HG02938 (cell line): ENCODE data around the gene HIPK2.
"Not testable (repeated sequence)": the region's sequence is repeated elsewhere in the genome, so short reads cannot be mapped to it uniquely, and the experiment has no call there.

Experiments
- ATAC-seq: cut with Tn5 transposase; IDR thresholded peaks from one replicate; pipeline ENCODE4 v1.9.1; 2021; ENCODE audit warnings: mild to moderate bottlenecking, moderate library complexity; ENCODE audit not compliant: unreplicated experiment

Gene HIPK2

DNA sequence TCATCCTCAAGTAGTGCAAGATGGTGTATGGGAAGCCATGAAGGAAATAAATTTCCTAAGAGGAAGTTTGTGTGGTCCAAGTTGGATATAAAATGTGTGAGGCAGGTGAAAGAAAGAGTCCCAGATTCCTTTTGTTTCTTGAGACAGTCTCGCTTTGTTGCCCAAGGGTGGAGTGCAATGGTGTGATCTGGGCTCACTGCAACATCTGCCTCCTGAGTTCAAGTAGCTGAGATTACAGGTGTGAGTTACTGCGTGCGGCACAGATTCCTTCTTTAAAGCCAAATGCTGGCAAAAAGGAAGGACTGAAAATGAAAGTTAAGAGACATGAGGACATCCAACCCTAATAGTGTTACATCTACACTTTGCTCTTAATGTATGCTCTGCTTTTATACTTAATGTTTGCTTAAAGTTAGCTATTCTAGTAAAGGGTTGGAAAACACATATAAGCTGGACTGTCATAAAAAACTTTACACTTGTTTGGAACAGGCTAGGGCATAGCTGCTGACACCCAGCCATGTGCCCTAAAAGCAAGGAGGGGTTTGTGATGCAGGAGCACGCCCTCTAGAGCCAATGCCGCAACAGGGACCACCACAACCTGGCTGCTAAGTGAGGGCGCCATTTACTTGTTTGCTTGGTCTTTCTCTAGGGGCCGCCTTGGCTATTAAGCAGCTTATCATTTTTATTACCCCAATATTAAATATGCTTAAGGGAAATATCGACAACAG lies 219.8 kb downstream of the HIPK2 start:
- ATAC-seq = no peak

DNA sequence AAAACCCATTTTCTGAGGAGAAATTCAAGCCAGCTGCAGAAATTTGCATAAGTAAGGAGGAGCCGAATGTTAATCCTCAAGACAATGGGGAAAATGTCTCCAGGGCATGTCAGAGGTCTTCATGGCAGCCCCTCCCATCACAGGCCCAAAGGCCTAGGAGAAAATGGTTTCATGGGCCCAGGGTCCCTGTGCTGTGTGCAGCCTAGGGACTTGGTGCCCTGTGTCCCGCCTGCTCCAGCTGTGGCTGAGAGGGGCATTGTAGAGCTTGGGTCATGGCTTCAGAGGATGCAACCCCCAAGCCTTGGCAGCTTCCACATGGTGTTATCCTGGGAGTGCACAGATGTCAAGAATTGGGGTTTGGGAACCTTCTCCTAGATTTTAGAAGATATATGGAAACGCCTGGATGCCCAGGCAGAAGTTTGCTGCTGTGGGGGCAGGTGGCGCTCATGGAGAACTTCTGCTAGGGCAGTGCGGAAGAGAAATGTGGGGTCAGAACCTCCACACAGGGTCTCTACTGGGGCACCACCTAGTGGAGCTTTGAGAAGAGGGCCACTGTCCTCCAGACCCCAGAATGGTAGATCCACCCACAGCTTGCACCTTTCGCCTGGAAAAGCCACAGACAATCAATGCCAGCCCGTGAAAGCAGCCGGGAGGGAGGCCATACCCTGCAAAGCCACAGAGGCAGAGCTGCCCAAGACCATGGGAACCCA lies 223.7 kb downstream of the HIPK2 start:
- not testable (repeated sequence) for ATAC-seq

DNA sequence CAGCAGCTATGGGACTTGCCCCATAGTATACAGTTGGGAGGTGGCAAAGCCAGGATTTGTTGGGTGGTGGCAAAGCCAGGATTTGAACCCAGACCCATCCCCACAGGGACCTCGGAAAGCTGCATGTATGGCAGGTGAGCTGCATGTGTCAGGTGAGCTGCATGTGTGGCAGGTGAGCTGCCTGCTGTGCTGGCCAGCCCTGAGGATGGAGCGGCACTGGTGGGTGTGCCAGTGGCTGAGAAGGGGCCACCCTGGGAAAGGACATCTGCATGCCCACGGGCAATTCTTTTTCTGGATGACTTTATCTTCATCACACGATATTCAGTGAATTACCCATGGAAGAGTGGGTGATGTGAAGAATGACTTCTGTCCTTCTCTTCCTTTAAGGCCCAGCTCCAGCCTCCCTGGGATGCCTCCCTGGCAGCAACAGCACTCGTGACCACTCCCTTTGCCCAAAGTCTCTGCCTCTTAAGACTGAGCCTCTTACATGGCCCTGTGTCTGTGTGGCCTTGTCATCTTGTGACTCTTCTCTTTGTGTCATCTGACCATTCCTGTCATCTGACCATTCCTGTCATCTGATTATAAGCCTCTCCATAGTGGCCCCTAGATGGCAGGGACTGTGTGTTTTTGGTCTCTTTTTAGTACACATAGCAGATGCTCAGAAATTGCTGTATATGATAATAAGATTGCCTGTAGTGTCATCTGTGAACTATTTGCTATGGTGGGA lies 229.3 kb downstream of the HIPK2 start:
- ATAC-seq = no peak

DNA sequence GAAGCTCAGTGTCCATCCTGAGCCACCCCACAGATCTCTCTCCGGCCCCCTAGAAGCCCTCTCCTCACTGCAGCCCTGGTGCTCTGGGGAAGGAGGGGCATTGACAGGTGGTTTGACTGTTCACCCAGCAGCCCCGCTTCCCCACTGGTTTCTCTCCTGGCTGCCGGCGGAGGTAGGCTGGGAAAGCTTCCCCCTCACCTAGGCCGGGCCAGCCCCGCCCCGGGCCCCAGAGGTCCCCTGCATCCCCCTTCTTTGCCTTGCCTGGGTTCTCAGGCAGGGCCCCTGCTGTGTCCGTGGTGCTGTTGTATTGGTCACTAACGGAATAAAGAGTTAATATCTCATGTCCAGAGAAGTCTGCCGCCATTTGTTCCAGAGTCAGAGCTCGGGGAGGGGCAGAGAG lies 233.2 kb downstream of the HIPK2 start:
- ATAC-seq = no peak

DNA sequence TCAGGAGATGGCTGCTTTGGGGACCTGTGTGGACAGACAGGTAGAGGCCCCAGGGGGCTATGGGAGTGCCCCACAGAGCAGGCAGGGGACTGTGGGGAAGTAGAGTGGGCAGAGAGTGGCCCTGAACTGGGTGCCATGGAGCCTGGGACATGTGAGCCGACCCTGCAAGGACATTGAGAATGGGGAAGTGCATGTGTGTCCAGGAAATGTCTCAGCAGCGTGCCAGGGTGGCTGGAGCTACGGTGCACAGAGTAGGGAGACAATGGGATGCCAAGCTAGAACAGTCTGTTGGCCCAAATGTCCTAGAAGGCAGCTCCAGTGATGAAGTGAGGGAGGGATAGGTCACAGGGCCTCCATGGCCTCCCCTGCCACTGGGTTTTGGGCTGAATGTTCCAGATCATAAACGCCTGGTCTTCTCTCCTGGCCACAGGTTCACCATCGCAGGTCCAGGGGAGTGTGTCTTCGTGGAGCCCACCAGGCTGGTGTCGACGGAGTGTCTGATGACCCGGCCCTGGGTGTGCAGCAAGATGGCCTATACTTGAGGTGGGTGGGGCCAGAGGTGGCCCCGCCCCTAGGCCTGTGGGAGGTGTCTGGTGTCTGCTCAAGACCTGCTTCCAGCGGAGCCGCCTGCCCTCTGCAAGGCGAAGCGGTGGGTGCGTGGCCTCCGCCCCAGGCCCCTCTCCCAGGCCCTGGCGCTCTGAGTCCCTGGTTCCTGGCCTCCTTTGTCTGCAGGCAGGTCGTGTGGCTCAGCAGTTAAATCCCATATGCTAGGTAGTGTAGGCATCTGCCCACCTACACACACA lies 233.8 kb downstream of the HIPK2 start:
- no peak for ATAC-seq

DNA sequence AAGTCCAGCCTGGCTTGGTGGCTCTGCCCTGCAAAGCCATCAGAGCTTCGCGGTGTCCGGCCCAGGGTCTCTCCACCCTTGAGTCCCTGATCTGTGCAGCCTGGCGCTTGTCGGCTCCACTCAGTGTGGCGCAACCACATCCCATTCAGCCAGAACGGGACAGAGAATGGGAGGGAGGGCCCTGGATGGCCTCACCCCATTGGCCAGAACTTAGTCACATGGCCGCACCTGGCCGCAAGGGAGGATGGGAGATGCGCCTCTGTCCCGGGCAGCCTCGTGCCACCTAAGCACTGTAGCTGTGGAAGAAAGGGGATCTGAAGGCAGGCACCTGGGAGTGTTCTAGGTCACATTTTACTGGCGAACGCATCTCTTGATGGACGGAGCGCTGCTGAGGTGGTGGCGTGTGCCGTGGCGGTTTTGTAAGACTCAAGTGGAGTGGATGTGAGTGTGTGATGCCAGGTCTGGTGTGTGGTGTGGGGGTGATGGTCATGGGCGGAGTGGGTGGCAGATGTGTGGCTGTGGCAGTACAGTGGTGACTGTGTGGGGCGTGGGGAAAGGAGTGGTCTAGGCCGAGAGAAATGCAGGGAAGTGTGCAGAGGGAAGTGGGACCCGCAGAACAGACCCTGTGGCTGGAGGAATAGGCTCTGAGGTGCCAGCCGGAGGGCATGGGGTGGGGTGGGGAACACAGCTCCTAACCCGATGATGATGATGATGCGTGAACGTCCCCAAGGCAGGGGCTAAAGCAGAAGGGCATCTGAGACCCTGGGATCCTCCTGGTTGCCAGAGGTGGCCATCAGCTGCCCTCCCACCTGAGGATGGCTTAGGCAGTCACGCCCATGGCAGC lies 235.3 kb downstream of the HIPK2 start:
- no peak for ATAC-seq

DNA sequence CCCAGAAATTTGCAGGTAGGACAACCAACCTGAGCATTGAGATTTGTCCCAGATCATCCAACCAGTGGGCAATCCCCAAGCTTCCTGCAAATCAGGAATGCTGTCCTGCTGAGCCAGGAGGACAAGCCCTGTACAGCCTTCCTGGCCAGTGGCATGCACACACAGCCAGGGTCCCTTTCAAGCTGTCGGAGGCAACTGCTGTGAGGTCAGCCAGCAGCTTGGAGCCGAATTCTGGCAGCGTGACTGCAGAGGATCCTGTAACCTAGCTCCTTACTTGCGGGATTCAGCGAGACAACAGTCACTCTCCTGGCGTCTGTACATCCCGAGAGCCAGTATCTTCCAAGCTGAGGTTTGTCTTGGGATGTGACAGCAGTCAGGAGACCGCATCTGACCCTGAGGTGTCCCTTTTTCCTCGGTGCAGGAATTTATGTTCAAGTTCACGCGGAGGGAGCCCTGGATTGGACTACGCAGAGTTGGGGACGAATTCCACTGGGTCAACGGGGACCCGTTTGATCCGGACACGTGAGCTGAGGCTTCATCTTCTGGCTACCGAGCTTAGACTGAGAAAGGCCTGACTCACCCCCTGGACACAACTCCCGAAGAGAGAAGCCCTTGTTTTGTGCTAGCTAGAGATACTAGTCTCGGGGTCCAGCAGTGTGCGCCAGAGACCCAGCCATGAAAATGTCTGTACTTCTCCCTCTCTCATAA lies 236.0 kb downstream of the HIPK2 start:
- ATAC-seq = no peak

DNA sequence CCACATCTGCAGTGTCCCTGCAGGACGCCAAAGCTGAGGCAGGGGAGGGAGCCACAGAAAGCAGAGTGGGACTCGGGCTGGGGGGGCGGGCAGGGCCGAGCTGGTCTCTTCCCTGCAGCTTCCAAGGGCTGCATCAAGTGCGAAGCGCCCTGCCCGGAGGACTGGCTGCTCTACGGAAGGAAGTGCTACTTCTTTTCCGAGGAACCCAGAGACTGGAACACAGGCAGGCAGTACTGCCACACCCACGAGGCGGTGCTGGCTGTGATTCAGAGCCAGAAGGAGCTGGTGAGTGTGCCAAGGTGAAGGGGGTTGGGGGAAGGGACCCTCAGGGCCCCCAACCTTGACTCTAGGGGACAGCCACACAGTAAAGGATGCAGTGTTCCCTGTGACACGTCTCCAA lies 237.6 kb downstream of the HIPK2 start:
- ATAC-seq = no peak

- ATAC-seq = no peak
Observed at GRCh38 chr7:139538881-139539635, 238.7 kb downstream of the HIPK2 start.

- ATAC-seq = no peak
Observed at GRCh38 chr7:139536152-139536551, 241.6 kb downstream of the HIPK2 start.

DNA sequence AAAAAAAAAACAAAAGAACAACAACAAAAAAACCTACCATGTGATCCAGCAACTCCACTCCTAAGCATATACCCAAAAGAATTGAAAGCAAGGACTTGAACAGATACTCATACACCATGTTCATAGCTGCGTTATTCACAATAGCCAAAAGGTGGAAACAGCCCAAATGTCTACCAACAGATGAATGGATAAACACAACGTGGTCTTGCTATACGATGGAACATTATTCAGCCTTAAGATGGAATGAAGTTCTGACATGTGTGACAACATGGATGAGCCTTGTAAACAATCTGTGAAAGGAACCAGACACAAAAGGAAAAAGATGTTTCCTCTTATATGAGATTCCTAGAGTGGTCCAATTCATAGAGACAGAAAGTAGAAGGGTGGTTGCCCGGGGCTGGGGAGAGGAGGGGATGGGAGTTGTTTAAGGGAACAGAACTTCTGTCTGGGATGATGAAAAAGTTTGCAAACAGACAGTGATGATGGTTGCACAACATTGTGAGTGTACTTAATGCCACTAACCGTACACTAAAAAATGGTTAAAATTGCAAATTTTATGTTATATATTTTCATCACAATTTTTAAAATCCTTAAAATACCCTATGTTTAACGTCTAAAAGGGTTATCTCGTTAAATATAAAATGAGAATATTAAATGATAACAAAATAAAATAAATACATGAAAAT lies 242.7 kb downstream of the HIPK2 start:
- no peak for ATAC-seq

DNA sequence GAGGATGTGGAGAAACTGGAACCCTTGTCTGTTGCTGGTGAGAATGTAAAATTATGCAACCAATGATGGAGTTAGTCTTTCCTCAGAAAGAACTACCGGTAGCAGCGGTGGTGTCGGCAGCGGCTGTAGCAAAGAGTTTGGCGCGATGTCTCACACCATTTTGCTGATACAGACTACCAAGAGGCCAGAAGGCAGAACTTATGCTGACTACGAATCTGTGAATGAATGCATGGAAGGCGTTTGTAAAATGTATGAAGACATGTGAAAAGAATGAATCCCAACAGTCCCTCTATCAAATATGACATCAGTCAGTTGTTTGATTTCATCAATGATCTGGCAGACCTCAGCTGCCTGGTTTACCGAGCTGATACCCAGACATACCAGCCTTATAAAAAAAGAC lies 243.7 kb downstream of the HIPK2 start:
- ATAC-seq = no peak

- ATAC-seq = no peak
Observed at GRCh38 chr7:139532636-139533155, 245.1 kb downstream of the HIPK2 start.

DNA sequence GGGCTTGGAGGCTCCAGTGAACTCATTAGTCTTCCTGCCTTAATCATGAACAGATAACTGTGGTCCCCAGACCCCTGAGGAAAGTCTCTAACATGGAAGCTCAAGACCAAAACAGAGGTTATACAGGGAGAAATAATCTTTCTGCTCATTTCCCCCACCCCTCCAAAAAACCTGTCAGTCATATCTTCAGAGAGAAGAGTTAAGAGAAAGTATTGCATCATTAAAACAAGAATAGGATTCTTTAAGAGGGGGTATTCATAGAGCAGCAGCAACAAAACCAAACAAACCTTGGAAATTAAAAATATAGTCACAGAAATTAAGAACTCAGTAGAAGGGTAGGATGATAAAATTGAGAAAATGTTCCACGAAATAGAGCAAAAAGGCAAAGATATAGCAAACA lies 246.7 kb downstream of the HIPK2 start:
- no peak for ATAC-seq

DNA sequence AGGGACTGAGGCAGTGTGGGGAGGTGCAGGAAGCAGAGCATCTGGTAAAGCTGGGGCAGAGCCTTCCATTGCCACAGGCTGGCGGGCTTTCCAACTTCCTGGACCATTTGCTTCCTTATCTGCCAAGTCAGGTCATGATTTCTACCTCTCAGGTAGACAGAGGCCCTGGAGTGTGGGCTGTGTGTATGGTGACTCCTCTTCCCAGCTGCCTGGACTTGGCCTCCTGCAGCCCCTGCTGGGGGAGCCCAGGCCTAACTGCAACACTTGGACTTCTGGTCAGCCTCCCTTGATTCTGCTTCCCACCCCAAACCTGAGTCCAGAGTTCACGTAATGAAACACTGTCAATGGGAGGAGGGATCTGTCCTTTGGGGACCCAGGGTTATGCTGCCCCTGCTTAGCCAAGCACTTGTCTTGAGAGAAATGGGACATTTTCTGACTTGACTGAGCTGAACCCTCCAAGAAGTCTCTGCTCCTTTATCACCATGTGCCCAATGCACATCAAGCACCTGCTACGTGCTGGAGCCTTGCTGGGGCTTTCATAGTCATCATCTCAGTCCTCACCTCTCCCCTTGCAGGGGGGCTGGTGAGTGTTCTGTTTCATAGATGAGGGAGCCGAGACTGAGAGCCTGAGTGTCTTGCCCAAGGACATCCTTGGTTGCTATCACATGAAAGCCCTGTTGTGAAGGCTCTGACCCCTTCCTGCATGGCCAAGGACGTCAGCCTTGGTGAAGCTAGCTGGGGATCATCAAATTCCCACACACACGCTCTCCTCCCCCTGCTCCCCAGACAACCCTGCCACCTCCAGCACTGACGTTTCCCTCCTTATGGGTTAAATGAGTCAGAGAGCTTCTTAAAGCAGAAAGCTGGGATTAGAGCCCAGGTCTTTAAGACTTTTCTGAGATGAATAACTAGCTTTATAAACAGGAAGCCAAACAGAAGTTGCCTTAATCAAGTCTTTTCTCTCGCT lies 250.9 kb downstream of the HIPK2 start:
- ATAC-seq = no peak

- ATAC-seq = no peak
Observed at GRCh38 chr7:139525750-139526149, 252.0 kb downstream of the HIPK2 start.

DNA sequence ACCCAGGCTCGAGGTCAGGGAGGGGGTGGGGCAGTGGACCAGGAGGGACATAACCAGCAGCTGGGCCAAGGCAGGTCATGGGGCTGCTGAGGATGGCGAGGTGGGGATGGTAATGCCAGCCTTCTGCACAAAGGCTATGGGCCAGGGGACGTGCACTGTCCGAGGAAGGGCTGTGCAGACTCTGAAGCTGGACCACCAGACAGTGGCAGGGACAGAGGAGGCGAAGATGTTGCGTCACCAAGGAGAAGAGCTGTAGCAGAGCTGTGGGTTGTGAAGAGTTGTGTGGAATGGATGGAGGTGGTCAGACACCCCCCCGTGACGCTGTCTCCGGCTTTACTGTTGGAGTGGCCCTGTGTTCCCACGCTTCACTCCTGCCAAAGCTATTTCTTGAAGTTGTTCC lies 252.6 kb downstream of the HIPK2 start:
- no peak for ATAC-seq
